Measurements from ENCODE around the gene C19orf73. TPM values are rescaled to one million over a fixed set of nuclear protein-coding genes. Genes with fewer than 3 reads are reported as not detected.
A peak's percentile ranks its signal among the peaks of the same experiment; 100 is the strongest.

C19orf73 gene
- total and polyA plus RNA-seq, 9 of the 15 experiments (the other 6 are each of a cell fraction or from before 2014, with no cell fraction given): 0.08 to 7.4 (median 1.4) TPM

DNA sequence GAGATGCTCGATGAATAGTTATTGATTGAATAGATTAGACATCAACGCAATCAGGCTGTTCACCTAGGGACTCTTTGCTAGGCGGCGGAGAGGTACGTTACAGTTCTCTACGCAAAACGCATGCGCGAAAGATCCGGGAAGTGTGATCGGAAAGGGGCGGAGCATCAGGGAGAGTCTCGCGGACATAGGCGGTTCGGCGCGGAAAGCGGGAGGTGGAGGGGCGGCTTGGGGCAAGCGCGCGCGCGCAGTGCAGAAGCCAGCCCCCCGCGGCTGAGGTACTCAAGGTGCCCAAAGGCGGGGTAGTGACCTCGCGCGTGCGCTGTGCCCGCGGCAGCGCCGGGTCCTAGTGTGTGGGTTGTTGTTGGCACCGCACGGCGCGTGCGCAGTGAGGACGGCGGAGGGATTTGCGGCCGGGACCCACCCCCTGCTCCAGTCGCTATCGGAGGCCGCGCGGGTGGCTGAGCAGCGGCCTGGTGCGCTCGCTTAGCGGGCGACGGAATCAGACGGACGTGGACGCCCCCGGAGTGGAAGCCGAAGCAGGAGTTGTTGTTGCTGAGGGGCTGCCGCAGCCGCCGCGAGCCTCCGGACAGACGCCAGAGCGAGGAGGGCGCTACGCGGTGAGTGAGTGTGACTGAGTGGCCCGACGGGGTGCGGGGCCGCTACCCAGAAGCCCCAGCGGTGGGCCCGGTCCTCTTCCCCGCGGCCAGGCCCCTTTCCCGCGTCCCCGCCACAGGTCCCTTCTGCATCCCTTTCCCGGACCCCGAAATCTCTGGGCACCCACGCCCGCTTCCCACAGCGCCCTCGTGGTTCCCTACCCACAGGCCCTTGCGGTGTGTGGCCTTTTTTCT is 33.7 kb downstream of the C19orf73 start, which contains the start of gene SNRNP70 (continued):
- TF ChIP-seq, protein P1, sequence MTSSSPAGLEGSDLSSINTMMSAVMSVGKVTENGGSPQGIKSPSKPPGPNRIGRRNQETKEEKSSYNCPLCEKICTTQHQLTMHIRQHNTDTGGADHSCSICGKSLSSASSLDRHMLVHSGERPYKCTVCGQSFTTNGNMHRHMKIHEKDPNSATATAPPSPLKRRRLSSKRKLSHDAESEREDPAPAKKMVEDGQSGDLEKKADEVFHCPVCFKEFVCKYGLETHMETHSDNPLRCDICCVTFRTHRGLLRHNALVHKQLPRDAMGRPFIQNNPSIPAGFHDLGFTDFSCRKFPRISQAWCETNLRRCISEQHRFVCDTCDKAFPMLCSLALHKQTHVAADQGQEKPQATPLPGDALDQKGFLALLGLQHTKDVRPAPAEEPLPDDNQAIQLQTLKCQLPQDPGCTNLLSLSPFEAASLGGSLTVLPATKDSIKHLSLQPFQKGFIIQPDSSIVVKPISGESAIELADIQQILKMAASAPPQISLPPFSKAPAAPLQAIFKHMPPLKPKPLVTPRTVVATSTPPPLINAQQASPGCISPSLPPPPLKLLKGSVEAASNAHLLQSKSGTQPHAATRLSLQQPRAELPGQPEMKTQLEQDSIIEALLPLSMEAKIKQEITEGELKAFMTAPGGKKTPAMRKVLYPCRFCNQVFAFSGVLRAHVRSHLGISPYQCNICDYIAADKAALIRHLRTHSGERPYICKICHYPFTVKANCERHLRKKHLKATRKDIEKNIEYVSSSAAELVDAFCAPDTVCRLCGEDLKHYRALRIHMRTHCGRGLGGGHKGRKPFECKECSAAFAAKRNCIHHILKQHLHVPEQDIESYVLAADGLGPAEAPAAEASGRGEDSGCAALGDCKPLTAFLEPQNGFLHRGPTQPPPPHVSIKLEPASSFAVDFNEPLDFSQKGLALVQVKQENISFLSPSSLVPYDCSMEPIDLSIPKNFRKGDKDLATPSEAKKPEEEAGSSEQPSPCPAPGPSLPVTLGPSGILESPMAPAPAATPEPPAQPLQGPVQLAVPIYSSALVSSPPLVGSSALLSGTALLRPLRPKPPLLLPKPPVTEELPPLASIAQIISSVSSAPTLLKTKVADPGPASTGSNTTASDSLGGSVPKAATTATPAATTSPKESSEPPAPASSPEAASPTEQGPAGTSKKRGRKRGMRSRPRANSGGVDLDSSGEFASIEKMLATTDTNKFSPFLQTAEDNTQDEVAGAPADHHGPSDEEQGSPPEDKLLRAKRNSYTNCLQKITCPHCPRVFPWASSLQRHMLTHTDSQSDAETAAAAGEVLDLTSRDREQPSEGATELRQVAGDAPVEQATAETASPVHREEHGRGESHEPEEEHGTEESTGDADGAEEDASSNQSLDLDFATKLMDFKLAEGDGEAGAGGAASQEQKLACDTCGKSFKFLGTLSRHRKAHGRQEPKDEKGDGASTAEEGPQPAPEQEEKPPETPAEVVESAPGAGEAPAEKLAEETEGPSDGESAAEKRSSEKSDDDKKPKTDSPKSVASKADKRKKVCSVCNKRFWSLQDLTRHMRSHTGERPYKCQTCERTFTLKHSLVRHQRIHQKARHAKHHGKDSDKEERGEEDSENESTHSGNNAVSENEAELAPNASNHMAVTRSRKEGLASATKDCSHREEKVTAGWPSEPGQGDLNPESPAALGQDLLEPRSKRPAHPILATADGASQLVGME (CRISPR knock-in tag; IDR thresholded peaks at IDR 0.05): peak; percentile 88; the same call in 1 of the 2 replicates
- TF ChIP-seq SUPT5H (IDR thresholded peaks at IDR 0.05): peak; percentile 99
- TF ChIP-seq, protein P2, sequence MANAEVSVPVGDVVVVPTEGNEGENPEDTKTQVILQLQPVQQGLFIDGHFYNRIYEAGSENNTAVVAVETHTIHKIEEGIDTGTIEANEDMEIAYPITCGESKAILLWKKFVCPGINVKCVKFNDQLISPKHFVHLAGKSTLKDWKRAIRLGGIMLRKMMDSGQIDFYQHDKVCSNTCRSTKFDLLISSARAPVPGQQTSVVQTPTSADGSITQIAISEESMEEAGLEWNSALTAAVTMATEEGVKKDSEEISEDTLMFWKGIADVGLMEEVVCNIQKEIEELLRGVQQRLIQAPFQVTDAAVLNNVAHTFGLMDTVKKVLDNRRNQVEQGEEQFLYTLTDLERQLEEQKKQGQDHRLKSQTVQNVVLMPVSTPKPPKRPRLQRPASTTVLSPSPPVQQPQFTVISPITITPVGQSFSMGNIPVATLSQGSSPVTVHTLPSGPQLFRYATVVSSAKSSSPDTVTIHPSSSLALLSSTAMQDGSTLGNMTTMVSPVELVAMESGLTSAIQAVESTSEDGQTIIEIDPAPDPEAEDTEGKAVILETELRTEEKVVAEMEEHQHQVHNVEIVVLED (CRISPR knock-in tag; IDR thresholded peaks at IDR 0.05): peak; percentile 62; the same call in 1 of the 2 replicates
- no peak for TF ChIP-seq RFX5 (IDR thresholded peaks at IDR 0.05; ENCODE audit: low read depth, low read length)
- TF ChIP-seq, protein P3, sequence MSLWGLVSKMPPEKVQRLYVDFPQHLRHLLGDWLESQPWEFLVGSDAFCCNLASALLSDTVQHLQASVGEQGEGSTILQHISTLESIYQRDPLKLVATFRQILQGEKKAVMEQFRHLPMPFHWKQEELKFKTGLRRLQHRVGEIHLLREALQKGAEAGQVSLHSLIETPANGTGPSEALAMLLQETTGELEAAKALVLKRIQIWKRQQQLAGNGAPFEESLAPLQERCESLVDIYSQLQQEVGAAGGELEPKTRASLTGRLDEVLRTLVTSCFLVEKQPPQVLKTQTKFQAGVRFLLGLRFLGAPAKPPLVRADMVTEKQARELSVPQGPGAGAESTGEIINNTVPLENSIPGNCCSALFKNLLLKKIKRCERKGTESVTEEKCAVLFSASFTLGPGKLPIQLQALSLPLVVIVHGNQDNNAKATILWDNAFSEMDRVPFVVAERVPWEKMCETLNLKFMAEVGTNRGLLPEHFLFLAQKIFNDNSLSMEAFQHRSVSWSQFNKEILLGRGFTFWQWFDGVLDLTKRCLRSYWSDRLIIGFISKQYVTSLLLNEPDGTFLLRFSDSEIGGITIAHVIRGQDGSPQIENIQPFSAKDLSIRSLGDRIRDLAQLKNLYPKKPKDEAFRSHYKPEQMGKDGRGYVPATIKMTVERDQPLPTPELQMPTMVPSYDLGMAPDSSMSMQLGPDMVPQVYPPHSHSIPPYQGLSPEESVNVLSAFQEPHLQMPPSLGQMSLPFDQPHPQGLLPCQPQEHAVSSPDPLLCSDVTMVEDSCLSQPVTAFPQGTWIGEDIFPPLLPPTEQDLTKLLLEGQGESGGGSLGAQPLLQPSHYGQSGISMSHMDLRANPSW (CRISPR knock-in tag; IDR thresholded peaks at IDR 0.05): peak; percentile 34; the same call in 1 of the 2 replicates
- TF ChIP-seq, protein P4, sequence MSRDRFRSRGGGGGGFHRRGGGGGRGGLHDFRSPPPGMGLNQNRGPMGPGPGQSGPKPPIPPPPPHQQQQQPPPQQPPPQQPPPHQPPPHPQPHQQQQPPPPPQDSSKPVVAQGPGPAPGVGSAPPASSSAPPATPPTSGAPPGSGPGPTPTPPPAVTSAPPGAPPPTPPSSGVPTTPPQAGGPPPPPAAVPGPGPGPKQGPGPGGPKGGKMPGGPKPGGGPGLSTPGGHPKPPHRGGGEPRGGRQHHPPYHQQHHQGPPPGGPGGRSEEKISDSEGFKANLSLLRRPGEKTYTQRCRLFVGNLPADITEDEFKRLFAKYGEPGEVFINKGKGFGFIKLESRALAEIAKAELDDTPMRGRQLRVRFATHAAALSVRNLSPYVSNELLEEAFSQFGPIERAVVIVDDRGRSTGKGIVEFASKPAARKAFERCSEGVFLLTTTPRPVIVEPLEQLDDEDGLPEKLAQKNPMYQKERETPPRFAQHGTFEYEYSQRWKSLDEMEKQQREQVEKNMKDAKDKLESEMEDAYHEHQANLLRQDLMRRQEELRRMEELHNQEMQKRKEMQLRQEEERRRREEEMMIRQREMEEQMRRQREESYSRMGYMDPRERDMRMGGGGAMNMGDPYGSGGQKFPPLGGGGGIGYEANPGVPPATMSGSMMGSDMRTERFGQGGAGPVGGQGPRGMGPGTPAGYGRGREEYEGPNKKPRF (IDR thresholded peaks at IDR 0.05; ENCODE audit: low read depth, low read length): no peak
- peak; percentile 59; the same call in 1 of the 2 replicates for TF ChIP-seq KLF1 (tag; IDR thresholded peaks at IDR 0.05)
- no peak for TF ChIP-seq PHTF2 (CRISPR knock-in tag; IDR thresholded peaks at IDR 0.05)
- TF ChIP-seq KAT8 (IDR thresholded peaks at IDR 0.05; ENCODE audit: low read depth): no peak
- no peak; the same call in 1 of the 2 replicates for TF ChIP-seq GABPB2 (CRISPR knock-in tag; conservative IDR thresholded peaks at IDR 0.05)
- TF ChIP-seq HEY1 (CRISPR knock-in tag; IDR thresholded peaks at IDR 0.05; ENCODE audit: borderline replicate concordance): no peak
- peak; percentile 42 for TF ChIP-seq RBM25 (IDR thresholded peaks at IDR 0.05; ENCODE audit: low read depth, low read length, severe bottlenecking)
- TF ChIP-seq, protein P5, sequence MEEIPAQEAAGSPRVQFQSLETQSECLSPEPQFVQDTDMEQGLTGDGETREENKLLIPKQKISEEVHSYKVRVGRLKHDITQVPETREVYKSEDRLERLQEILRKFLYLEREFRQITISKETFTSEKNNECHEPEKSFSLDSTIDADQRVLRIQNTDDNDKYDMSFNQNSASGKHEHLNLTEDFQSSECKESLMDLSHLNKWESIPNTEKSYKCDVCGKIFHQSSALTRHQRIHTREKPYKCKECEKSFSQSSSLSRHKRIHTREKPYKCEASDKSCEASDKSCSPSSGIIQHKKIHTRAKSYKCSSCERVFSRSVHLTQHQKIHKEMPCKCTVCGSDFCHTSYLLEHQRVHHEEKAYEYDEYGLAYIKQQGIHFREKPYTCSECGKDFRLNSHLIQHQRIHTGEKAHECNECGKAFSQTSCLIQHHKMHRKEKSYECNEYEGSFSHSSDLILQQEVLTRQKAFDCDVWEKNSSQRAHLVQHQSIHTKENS (CRISPR knock-in tag; IDR thresholded peaks at IDR 0.05): no peak

Measured in K562 (cell line).